HepG2 (cell line): ENCODE data around the gene SNAP29.
"Not testable (repeated sequence)": the region's sequence is repeated elsewhere in the genome, so short reads cannot be mapped to it uniquely, and the experiment has no call there.

Experiments
- ATF7 ChIP-seq, 2 experiments: fragments of 450-650 bp in 1 of 2; sonication (generic) in 1 of 2; formaldehyde crosslinking in 1 of 2; IDR thresholded peaks; 2 replicates each; pipeline versions ENCODE4 v1.4.0 to v1.6.1; 2016 to 2020; ENCODE audit warnings: antibody characterized with exemption in 1 of 2, mild to moderate bottlenecking in 1 of 2, missing genetic modification reagents in 1 of 2
- BCL6 ChIP-seq: IDR thresholded peaks from 2 replicates; pipeline ENCODE4 v1.6.1; 2016; ENCODE audit warnings: missing genetic modification reagents, missing compliant biosample characterization
- CTCF ChIP-seq: sonication (generic); formaldehyde crosslinking; IDR thresholded peaks from 2 replicates; pipeline ENCODE4 v1.5.0; 2020; ENCODE audit warnings: mild to moderate bottlenecking, missing genetic modification reagents, moderate library complexity
- ELF4 ChIP-seq: sonication (generic); formaldehyde crosslinking; IDR thresholded peaks from 2 replicates; pipeline ENCODE4 v1.5.0; 2020; ENCODE audit warnings: missing genetic modification reagents, mild to moderate bottlenecking, moderate library complexity, borderline replicate concordance
- MBD4 ChIP-seq: IDR thresholded peaks from 2 replicates; pipeline ENCODE4 v1.6.1; 2012; ENCODE audit warnings: low read length, inconsistent platforms, borderline replicate concordance
- NCOA1 ChIP-seq: sonication (generic); formaldehyde crosslinking; IDR thresholded peaks from 2 replicates; pipeline ENCODE4 v1.9.0; 2021; ENCODE audit warnings: missing genetic modification reagents
- POLR2A ChIP-seq, 2 experiments: IDR thresholded peaks; 2 replicates each; pipeline ENCODE4 v1.6.1; 2011; ENCODE audit warnings: low read depth in 2 of 2, low read length in 2 of 2, mild to moderate bottlenecking in 1 of 2, moderate library complexity in 1 of 2; ENCODE audit not compliant: insufficient read depth in 1 of 2
- RAD51 ChIP-seq: fragments of 450-650 bp; IDR thresholded peaks from 2 replicates; pipeline ENCODE4 v1.6.1; 2016; ENCODE audit warnings: borderline replicate concordance
- SRSF1 ChIP-seq: fragments of 200-400 bp; formaldehyde crosslinking; optimal IDR thresholded peaks from 2 replicates; pipeline ENCODE3; 2017; ENCODE audit warnings: mild to moderate bottlenecking, low read depth, low read length, moderate library complexity
- ZNF274 ChIP-seq: sonication (generic); formaldehyde crosslinking; IDR thresholded peaks from 2 replicates; pipeline ENCODE4 v1.5.1; 2020; ENCODE audit warnings: mild to moderate bottlenecking, missing genetic modification reagents
- ZNF530 ChIP-seq: sonication (generic); formaldehyde crosslinking; IDR thresholded peaks from 2 replicates; pipeline ENCODE4 v1.5.0; 2020; ENCODE audit warnings: low read depth, mild to moderate bottlenecking, missing genetic modification reagents
- ZNF775 ChIP-seq: sonication (generic); formaldehyde crosslinking; IDR thresholded peaks from 2 replicates; pipeline ENCODE4 v1.4.0; 2020; ENCODE audit warnings: missing genetic modification reagents, mild to moderate bottlenecking, moderate library complexity, borderline replicate concordance
- ZSCAN20 ChIP-seq: sonication (generic); formaldehyde crosslinking; IDR thresholded peaks from 2 replicates; pipeline ENCODE4 v1.4.0; 2020; ENCODE audit warnings: missing genetic modification reagents, mild to moderate bottlenecking, borderline replicate concordance

GRCh38 chr22:20826373-20827152 lies 32.2 kb upstream of the SNAP29 start:
- TF ChIP-seq BCL6 (CRISPR knock-in tag); ZNF530 (CRISPR knock-in tag); ZSCAN20 (CRISPR knock-in tag); SRSF1; CTCF; ZNF775 (CRISPR knock-in tag); ZNF274 (CRISPR knock-in tag); MBD4; RAD51; NCOA1; ATF7 (IDR thresholded peaks at IDR 0.05); ATF7 (CRISPR knock-in tag; IDR thresholded peaks at IDR 0.05); POLR2A (IDR thresholded peaks at IDR 0.05; ENCODE audit: insufficient read depth in 1 of 2, low read depth in 2 of 2, low read length in 2 of 2); ELF4 (CRISPR knock-in tag): not testable (repeated sequence)
